ENCODE results near the gene MTHFD1.

The MTHFD1 gene

GRCh38 chr14:64468451-64468850 is 80.3 kb downstream of the MTHFD1 start:
- H3K27me3 ChIP-seq (ENCODE audit: control insufficient read depth, insufficient read depth, low read length), result no peaks in the 10 kb centered on the region
- H3K9me3 ChIP-seq (ENCODE audit: control insufficient read depth, insufficient read depth, low read depth, low read length), result no peaks in the 10 kb centered on the region
- H3K36me3 ChIP-seq (ENCODE audit: control insufficient read depth, insufficient read depth, low read length), result no peaks in the 10 kb centered on the region
- H3K9ac ChIP-seq (ENCODE audit: low read length), result no peak overlapping the region
- no peak overlapping the region for H3K27ac ChIP-seq (ENCODE audit: low read depth, low read length)
- peaks cover 11% of the 10 kb centered on the region for H3K4me1 ChIP-seq (ENCODE audit: control insufficient read depth, insufficient read depth, low read length)
- H3K4me3 ChIP-seq (ENCODE audit: low read depth, low read length), result no peak overlapping the region

DNA sequence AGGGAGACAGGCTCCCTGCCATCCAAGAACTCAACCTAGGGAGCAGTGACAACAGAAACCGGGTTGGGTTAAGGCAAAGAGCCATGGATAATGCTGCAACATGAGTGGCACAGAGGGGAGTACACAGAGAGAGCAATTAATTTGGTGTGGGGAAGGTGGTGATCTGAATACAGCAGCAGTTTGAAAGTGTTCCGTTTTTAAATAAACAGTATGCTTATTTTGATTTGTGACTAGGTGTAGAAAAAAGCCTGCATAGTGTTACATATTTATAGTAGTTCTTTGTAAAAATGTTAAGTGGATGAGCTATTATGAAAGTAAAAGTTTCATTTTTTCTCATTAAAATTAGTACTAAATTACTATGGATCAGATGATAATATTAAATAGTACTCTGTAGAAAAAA is 85.9 kb downstream of the MTHFD1 start:
- Histone ChIP-seq H3K9ac (ENCODE audit: low read length) (no peak overlapping the region), H3K4me3 (ENCODE audit: low read depth, low read length) (no peak overlapping the region), H3K27me3 (ENCODE audit: control insufficient read depth, insufficient read depth, low read length) (no peaks in the 10 kb centered on the region), H3K4me1 (ENCODE audit: control insufficient read depth, insufficient read depth, low read length) (no peaks in the 10 kb centered on the region; the same call in 1 of the 2 replicates), H3K9me3 (ENCODE audit: control insufficient read depth, insufficient read depth, low read depth, low read length) (no peaks in the 10 kb centered on the region), H3K36me3 (ENCODE audit: control insufficient read depth, insufficient read depth, low read length) (no peaks in the 10 kb centered on the region), H3K27ac (ENCODE audit: low read depth, low read length) (no peak overlapping the region)

- Histone ChIP-seq H3K36me3 (ENCODE audit: control insufficient read depth, insufficient read depth, low read length) (no peaks in the 10 kb centered on the region), H3K4me3 (ENCODE audit: low read depth, low read length) (no peak overlapping the region), H3K4me1 (ENCODE audit: control insufficient read depth, insufficient read depth, low read length) (no peaks in the 10 kb centered on the region; the same call in 1 of the 2 replicates), H3K9me3 (ENCODE audit: control insufficient read depth, insufficient read depth, low read depth, low read length) (no peaks in the 10 kb centered on the region), H3K27me3 (ENCODE audit: control insufficient read depth, insufficient read depth, low read length) (no peaks in the 10 kb centered on the region), H3K27ac (ENCODE audit: low read depth, low read length) (no peak overlapping the region), H3K9ac (ENCODE audit: low read length) (no peak overlapping the region)
Measured at GRCh38 chr14:64474698-64475097, 86.5 kb downstream of the MTHFD1 start.

DNA sequence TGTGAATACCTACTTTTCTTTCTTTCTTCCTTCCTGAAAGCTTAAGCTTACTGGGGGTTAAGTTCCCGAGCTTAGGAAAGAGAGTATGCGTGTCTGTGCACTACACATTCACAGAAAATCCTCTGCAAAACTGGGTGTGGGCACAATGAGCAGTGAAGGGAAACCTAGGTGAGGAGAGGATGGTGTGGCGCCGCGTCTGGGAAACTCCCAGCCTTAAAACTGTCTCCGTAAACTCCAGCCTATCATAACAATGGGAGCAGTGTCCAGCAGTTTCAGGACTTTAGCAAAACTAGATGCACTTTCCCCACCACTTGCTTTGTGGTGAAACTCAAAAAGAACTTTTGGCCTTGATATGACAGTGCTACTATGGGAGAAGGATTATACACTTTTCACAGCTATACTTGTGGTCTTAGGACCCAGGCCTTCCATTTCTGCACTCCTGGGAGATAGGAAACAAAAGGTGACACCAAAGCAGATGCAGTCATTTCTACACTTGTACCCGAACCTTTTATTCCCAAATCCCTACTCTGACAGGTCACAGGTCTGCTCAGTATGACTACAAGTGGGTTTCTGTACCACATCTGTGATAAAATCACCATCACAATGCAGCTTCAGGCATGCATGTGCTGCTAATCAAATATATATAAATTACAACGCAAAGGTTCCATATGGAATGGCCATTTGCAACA is 87.6 kb downstream of the MTHFD1 start:
- Histone ChIP-seq H3K27ac (ENCODE audit: low read depth, low read length) (no peak overlapping the region), H3K36me3 (ENCODE audit: control insufficient read depth, insufficient read depth, low read length) (no peaks in the 10 kb centered on the region), H3K9ac (ENCODE audit: low read length) (no peak overlapping the region), H3K9me3 (ENCODE audit: control insufficient read depth, insufficient read depth, low read depth, low read length) (no peaks in the 10 kb centered on the region), H3K4me1 (ENCODE audit: control insufficient read depth, insufficient read depth, low read length) (no peaks in the 10 kb centered on the region; the same call in 1 of the 2 replicates), H3K27me3 (ENCODE audit: control insufficient read depth, insufficient read depth, low read length) (no peaks in the 10 kb centered on the region), H3K4me3 (ENCODE audit: low read depth, low read length) (no peak overlapping the region)

DNA sequence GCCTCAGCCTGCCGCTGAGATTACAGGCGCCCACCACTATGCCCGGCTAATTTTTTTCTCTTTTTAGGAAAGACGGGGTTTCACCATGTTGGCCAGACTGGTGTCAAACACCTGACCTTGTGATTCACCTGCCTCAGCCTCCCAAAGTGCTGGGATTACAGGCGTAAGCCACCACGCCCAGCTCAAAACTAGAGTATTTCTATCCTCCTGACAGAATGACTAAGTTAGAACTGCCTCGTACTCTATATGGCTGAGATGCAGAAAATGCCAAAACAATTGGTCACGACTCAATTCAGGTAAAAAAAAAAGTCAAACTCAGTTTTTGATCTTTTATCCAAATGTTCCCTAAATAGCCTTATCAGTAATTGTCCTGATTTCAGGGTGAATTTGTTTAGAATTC is 88.3 kb downstream of the MTHFD1 start:
- H3K9me3 ChIP-seq (ENCODE audit: control insufficient read depth, insufficient read depth, low read depth, low read length), result no peaks in the 10 kb centered on the region
- H3K9ac ChIP-seq (ENCODE audit: low read length), result no peak overlapping the region
- no peak overlapping the region for H3K4me3 ChIP-seq (ENCODE audit: low read depth, low read length)
- H3K27me3 ChIP-seq (ENCODE audit: control insufficient read depth, insufficient read depth, low read length), result no peaks in the 10 kb centered on the region
- no peak overlapping the region for H3K27ac ChIP-seq (ENCODE audit: low read depth, low read length)
- no peaks in the 10 kb centered on the region; the same call in 1 of the 2 replicates for H3K4me1 ChIP-seq (ENCODE audit: control insufficient read depth, insufficient read depth, low read length)
- no peaks in the 10 kb centered on the region for H3K36me3 ChIP-seq (ENCODE audit: control insufficient read depth, insufficient read depth, low read length)

GRCh38 chr14:64478634-64479250 is 90.6 kb downstream of the MTHFD1 start:
- H3K27me3 ChIP-seq (ENCODE audit: control insufficient read depth, insufficient read depth, low read length), result no peaks in the 10 kb centered on the region
- H3K9ac ChIP-seq (ENCODE audit: low read length), result no peak overlapping the region
- no peaks in the 10 kb centered on the region; the same call in 1 of the 2 replicates for H3K4me1 ChIP-seq (ENCODE audit: control insufficient read depth, insufficient read depth, low read length)
- no peaks in the 10 kb centered on the region for H3K9me3 ChIP-seq (ENCODE audit: control insufficient read depth, insufficient read depth, low read depth, low read length)
- no peak overlapping the region for H3K4me3 ChIP-seq (ENCODE audit: low read depth, low read length)
- no peaks in the 10 kb centered on the region for H3K36me3 ChIP-seq (ENCODE audit: control insufficient read depth, insufficient read depth, low read length)
- H3K27ac ChIP-seq (ENCODE audit: low read depth, low read length), result no peak overlapping the region

DNA sequence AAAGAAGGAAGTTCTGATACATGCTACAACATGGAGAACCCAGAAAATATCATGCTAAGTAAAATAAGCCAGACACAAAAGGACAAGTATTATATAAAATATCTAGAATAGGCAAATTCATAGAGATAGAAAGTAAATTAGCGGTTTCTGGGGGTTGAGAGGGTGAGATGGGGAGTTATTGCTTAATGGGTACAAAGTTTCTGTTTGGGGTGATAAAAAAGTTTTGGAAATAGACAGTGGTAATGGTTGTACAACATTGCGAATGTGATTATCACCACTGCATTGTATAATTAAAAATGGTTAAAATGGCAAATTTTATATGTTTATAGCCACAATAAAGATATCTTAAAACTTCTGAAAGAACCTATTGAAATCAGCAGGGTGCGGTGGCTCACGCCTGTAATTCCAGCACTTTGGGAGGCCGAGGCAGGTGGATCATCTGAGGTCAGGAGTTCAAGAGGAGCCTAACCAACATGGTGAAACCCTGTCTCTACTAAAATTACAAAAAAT is 100.5 kb downstream of the MTHFD1 start:
- H3K4me3 ChIP-seq (ENCODE audit: low read depth, low read length), result no peak overlapping the region
- peaks cover 35% of the 10 kb centered on the region for H3K36me3 ChIP-seq (ENCODE audit: control insufficient read depth, insufficient read depth, low read length)
- no peaks in the 10 kb centered on the region for H3K4me1 ChIP-seq (ENCODE audit: control insufficient read depth, insufficient read depth, low read length)
- H3K9me3 ChIP-seq (ENCODE audit: control insufficient read depth, insufficient read depth, low read depth, low read length), result no peaks in the 10 kb centered on the region
- no peak overlapping the region for H3K9ac ChIP-seq (ENCODE audit: low read length)
- H3K27me3 ChIP-seq (ENCODE audit: control insufficient read depth, insufficient read depth, low read length), result no peaks in the 10 kb centered on the region
- H3K27ac ChIP-seq (ENCODE audit: low read depth, low read length), result no peak overlapping the region

DNA sequence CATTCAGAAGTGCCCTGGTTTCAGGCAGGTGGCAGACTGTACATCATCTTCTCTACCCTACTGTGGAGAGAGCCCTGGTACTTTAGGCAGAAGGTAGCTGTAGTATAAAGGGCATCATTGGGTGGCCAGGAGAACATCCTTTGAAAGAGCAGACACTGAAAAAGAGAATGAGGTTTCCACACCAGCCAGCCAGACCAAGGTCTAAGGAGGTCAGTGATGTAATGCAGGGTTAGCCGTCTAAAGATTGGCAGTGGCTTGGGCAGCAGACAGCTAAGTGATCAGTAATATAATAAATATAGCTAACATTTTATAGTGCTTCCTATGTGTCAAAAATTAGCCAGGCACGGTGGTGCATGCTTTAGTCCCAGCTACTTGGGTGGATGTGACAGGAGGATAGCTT is 103.5 kb downstream of the MTHFD1 start:
- H3K9me3 ChIP-seq (ENCODE audit: control insufficient read depth, insufficient read depth, low read depth, low read length), result no peaks in the 10 kb centered on the region
- H3K27ac ChIP-seq (ENCODE audit: low read depth, low read length), result no peak overlapping the region
- no peaks in the 10 kb centered on the region for H3K27me3 ChIP-seq (ENCODE audit: control insufficient read depth, insufficient read depth, low read length)
- no peak overlapping the region for H3K4me3 ChIP-seq (ENCODE audit: low read depth, low read length)
- H3K9ac ChIP-seq (ENCODE audit: low read length), result no peak overlapping the region
- H3K36me3 ChIP-seq (ENCODE audit: control insufficient read depth, insufficient read depth, low read length), result peaks cover 36% of the 10 kb centered on the region
- H3K4me1 ChIP-seq (ENCODE audit: control insufficient read depth, insufficient read depth, low read length), result no peaks in the 10 kb centered on the region

- no peak overlapping the region for H3K9ac ChIP-seq (ENCODE audit: low read length)
- H3K27ac ChIP-seq (ENCODE audit: low read depth, low read length), result no peak overlapping the region
- H3K27me3 ChIP-seq (ENCODE audit: control insufficient read depth, insufficient read depth, low read length), result no peaks in the 10 kb centered on the region
- H3K9me3 ChIP-seq (ENCODE audit: control insufficient read depth, insufficient read depth, low read depth, low read length), result no peaks in the 10 kb centered on the region
- H3K36me3 ChIP-seq (ENCODE audit: control insufficient read depth, insufficient read depth, low read length), result peaks cover 17% of the 10 kb centered on the region; the same call in 1 of the 2 replicates
- no peaks in the 10 kb centered on the region for H3K4me1 ChIP-seq (ENCODE audit: control insufficient read depth, insufficient read depth, low read length)
- no peak overlapping the region for H3K4me3 ChIP-seq (ENCODE audit: low read depth, low read length)
Measured at GRCh38 chr14:64493455-64493854, 105.3 kb downstream of the MTHFD1 start.

DNA sequence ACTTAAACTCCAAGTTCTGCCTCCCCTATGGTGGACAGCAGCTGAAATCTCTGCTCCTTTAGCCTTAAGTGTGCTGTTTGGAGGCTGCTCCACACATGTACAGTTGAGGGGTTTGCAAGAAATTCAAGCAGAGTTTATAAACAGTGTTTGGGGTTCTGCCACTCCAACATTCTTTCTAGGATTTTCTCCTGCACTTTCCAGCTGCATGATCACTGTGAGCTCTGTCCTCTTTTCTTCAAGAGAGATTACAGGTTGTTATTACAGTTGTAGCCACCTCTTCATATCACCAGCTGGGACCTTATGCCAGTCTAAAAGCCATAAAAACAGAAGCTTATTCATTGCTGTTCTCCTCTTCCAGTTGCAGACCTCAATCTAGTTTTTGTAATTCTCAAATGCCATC is 107.1 kb downstream of the MTHFD1 start:
- H3K4me3 ChIP-seq (ENCODE audit: low read depth, low read length), result no peak overlapping the region
- peaks cover 11% of the 10 kb centered on the region; the same call in 1 of the 2 replicates for H3K36me3 ChIP-seq (ENCODE audit: control insufficient read depth, insufficient read depth, low read length)
- no peak overlapping the region for H3K9ac ChIP-seq (ENCODE audit: low read length)
- no peak overlapping the region for H3K27ac ChIP-seq (ENCODE audit: low read depth, low read length)
- H3K4me1 ChIP-seq (ENCODE audit: control insufficient read depth, insufficient read depth, low read length), result no peaks in the 10 kb centered on the region
- no peaks in the 10 kb centered on the region for H3K9me3 ChIP-seq (ENCODE audit: control insufficient read depth, insufficient read depth, low read depth, low read length)
- no peaks in the 10 kb centered on the region for H3K27me3 ChIP-seq (ENCODE audit: control insufficient read depth, insufficient read depth, low read length)

DNA sequence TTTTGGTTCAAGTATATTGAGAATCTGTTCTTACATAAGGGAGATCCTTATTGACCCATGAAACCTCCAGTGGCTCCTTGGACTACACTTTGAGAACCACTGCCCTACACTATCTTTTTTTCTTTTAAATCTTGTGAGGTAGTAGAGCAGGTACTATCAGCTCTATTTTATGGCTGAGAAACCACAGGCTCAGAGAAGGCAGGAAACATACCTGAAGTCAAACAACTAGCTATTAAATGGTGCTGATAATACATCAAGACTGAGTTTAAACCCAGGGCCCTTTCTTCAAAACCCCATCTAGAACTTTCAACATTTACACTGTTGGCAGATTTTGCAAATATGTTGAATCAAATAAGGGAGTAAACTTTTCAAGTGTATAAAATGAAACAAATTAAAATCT is 108.6 kb downstream of the MTHFD1 start:
- Histone ChIP-seq H3K9ac (ENCODE audit: low read length) (no peak overlapping the region), H3K4me1 (ENCODE audit: control insufficient read depth, insufficient read depth, low read length) (peaks cover 5% of the 10 kb centered on the region), H3K27ac (ENCODE audit: low read depth, low read length) (no peak overlapping the region), H3K9me3 (ENCODE audit: control insufficient read depth, insufficient read depth, low read depth, low read length) (no peaks in the 10 kb centered on the region), H3K4me3 (ENCODE audit: low read depth, low read length) (no peak overlapping the region), H3K36me3 (ENCODE audit: control insufficient read depth, insufficient read depth, low read length) (peaks cover 4% of the 10 kb centered on the region; the same call in 1 of the 2 replicates), H3K27me3 (ENCODE audit: control insufficient read depth, insufficient read depth, low read length) (no peaks in the 10 kb centered on the region)

All from HUES6 (cell line).